GM12878 (cell line): ENCODE data around the gene SETBP1. TPM values are rescaled to one million over a fixed set of nuclear protein-coding genes. Genes with fewer than 3 reads are reported as not detected.

Experiments used
- ATAC-seq: fragments of 200-7000 bp; cut with Tn5 transposase; 3 replicates; pipeline ENCODE4 v1.9.1; 2020; ENCODE audit warnings: mild to moderate bottlenecking, moderate library complexity
- BruUV-seq: library from RNA; stranded (reverse); fragments of 400-500 nt; replicated peaks from 2 replicates; lab custom pipeline; 2021; lab: Mats Ljungman, UMichigan
- CTCF ChIA-PET: fragments of 300-600 bp; sonication (Branson Sonifier 250); formaldehyde crosslinking; extraction: SDS; loops from one replicate; lab custom pipeline; 2021; ENCODE audit warnings: inconsistent platforms; lab: Yijun Ruan, JAX
- POLR2A ChIA-PET: fragments of 350-600 bp; formaldehyde crosslinking; extraction: SDS; loops from one replicate; lab custom pipeline; 2021; ENCODE audit warnings: inconsistent platforms; lab: Charles Lee
- RAD21 ChIA-PET: fragments of 300-600 bp; sonication (Branson Sonifier 250); formaldehyde crosslinking; loops from one replicate; lab custom pipeline; 2023; ENCODE audit warnings: antibody characterized with exemption; ENCODE audit not compliant: unreplicated experiment; lab: Charles Lee
- SMC1A ChIA-PET: fragments of 300-600 bp; sonication (Branson Sonifier 250); formaldehyde crosslinking; loops from one replicate; lab custom pipeline; 2023; ENCODE audit not compliant: unreplicated experiment, uncharacterized antibody; lab: Charles Lee
- DNase-seq: peaks from one replicate; pipeline ENCODE4 v3.0.0-alpha.2; 2011; ENCODE audit warnings: low read depth, low spot score
- FAIRE-seq: peaks from 3 replicates; lab custom pipeline; 2011; peaks lifted over from hg19 to GRCh38; lab: Jason Lieb, UNC
- H2AFZ ChIP-seq: 2 replicates; pipeline ENCODE4 v1.6.0; 2011; ENCODE audit warnings: low read depth, low read length, control low read depth; ENCODE audit not compliant: control insufficient read depth
- H3K27ac ChIP-seq: 2 replicates; pipeline ENCODE4 v1.5.1; 2011; ENCODE audit warnings: control low read depth; ENCODE audit not compliant: control insufficient read depth, insufficient read depth
- H3K27me3 ChIP-seq, 2 experiments: replicated peaks in 1 of 2; 2 replicates each; pipeline versions ENCODE4 v1.6.0 to v1.6.1; 2011; ENCODE audit warnings: low read length in 1 of 2; ENCODE audit not compliant: control insufficient read depth in 2 of 2, insufficient read depth in 2 of 2
- H3K36me3 ChIP-seq, 2 experiments: 2 replicates each; pipeline ENCODE4 v1.5.1; 2011; ENCODE audit warnings: low read length in 1 of 2; ENCODE audit not compliant: control insufficient read depth in 2 of 2, insufficient read depth in 2 of 2
- H3K4me1 ChIP-seq: 2 replicates; pipeline ENCODE4 v1.6.1; 2011; ENCODE audit warnings: mild to moderate bottlenecking, low read length, moderate library complexity, mixed read lengths; ENCODE audit not compliant: control insufficient read depth, insufficient read depth
- H3K4me2 ChIP-seq: 2 replicates; pipeline ENCODE4 v1.6.0; 2011; ENCODE audit warnings: control low read depth; ENCODE audit not compliant: control insufficient read depth, insufficient read depth
- H3K4me3 ChIP-seq: fragments of 200-600 bp; sonication (generic); 2 replicates; pipeline ENCODE4 v1.5.1; 2016
- H3K79me2 ChIP-seq: 2 replicates; pipeline ENCODE4 v1.6.0; 2011; ENCODE audit warnings: low read length; ENCODE audit not compliant: control insufficient read depth, insufficient read depth
- H3K9ac ChIP-seq: 2 replicates; pipeline ENCODE4 v1.8.0; 2011; ENCODE audit warnings: low read length, control low read depth, mixed read lengths; ENCODE audit not compliant: control insufficient read depth, insufficient read depth
- H3K9me3 ChIP-seq: replicated peaks from 3 replicates; pipeline ENCODE4 v1.5.1; 2011; ENCODE audit warnings: mild to moderate bottlenecking, low read length; ENCODE audit not compliant: control insufficient read depth, insufficient read depth
- H4K20me1 ChIP-seq: 2 replicates; pipeline ENCODE4 v1.6.0; 2011; ENCODE audit not compliant: control insufficient read depth, insufficient read depth
- BRCA1 ChIP-seq: IDR thresholded peaks from 2 replicates; pipeline ENCODE4 v1.6.1; 2011; ENCODE audit warnings: low read depth, low read length, improper control_type of control experiment
- DPF2 ChIP-seq: fragments of 450-650 bp; IDR thresholded peaks from 2 replicates; pipeline ENCODE4 v1.6.1; 2017; ENCODE audit warnings: mild to moderate bottlenecking
- EP300 ChIP-seq, 2 experiments: fragments of 150-350 bp in 1 of 2; IDR thresholded peaks; 2 replicates each; pipeline ENCODE4 v1.6.1; 2011 to 2012; ENCODE audit warnings: low read depth in 2 of 2, low read length in 2 of 2, borderline replicate concordance in 1 of 2, improper control_type of control experiment in 1 of 2, inconsistent platforms in 1 of 2; ENCODE audit not compliant: control insufficient read depth in 1 of 2
- JUND ChIP-seq: IDR thresholded peaks from 2 replicates; pipeline ENCODE4 v1.6.1; 2012; ENCODE audit warnings: low read depth, mild to moderate bottlenecking, low read length, improper control_type of control experiment, moderate library complexity
- MTA2 ChIP-seq: fragments of 450-650 bp; IDR thresholded peaks from 2 replicates; pipeline ENCODE4 v1.6.1; 2016; ENCODE audit warnings: low read depth, mild to moderate bottlenecking, moderate library complexity
- RCOR1 ChIP-seq: conservative IDR thresholded peaks from 2 replicates; pipeline ENCODE4 v1.6.1; 2012; ENCODE audit warnings: low read depth, low read length, improper control_type of control experiment
- SMAD5 ChIP-seq: IDR thresholded peaks from 2 replicates; pipeline ENCODE4 v1.6.1; 2016; ENCODE audit warnings: antibody characterized with exemption, low read depth
- SREBF2 ChIP-seq: IDR thresholded peaks from 2 replicates; pipeline ENCODE4 v1.6.1; 2012; ENCODE audit warnings: mild to moderate bottlenecking, low read length
- SRF ChIP-seq, 2 experiments: IDR thresholded peaks; 2 replicates each; pipeline ENCODE4 v1.6.1; 2011; ENCODE audit warnings: low read depth in 2 of 2, low read length in 2 of 2, mild to moderate bottlenecking in 1 of 2, moderate library complexity in 1 of 2
- TCF7 ChIP-seq: IDR thresholded peaks from 2 replicates; pipeline ENCODE4 v1.6.1; 2014; ENCODE audit warnings: antibody characterized with exemption, borderline replicate concordance
- WGBS: methylation state at CpG from one replicate; pipeline ENCODE4 v1.1.6; 2016; ENCODE audit warnings: low lambda C conversion rate; ENCODE audit not compliant: insufficient replicate concordance, insufficient coverage; ENCODE audit errors: missing lambda C conversion rate; 5-methylcytosine and 5-hydroxymethylcytosine counted together
- in situ Hi-C: fragments of 300-500 bp; cut with MboI; formaldehyde crosslinking; loops from 9 replicates; pipeline ENCODE4 v1.14.3; 2018; ENCODE audit warnings: mixed read lengths
- intact Hi-C: fragments of 100-400 bp; cut with micrococcal nuclease; formaldehyde crosslinking; loops from one replicate; pipeline ENCODE4 v1.14.2; 2022; ENCODE audit not compliant: unreplicated experiment
- polyA plus RNA-seq, 11 experiments: library from polyadenylated mRNA; depleted of rRNA in 4 of 11; unstranded in 6 of 11; stranded (reverse) in 5 of 11; fragments of >200 nt; fragmentation: Nextera tagmentation in 4 of 11; fragmentation: Illumina TruSeq in 1 of 11; extraction: Ambion mirVana in 4 of 11; extraction: Trizol in 1 of 11; gene quantifications; 1 replicate in 1 of 11; 2 replicates in 10 of 11; pipeline versions ENCODE4 v1.2.1 to v1.2.3, GENCODE V29; 2011 to 2016; ENCODE audit warnings: inconsistent platforms in 2 of 11, missing spikeins in 2 of 11, low read depth in 1 of 11
- total RNA-seq, 4 experiments: library from RNA; depleted of rRNA in 3 of 4; stranded (reverse); fragments of >200 nt in 3 of 4; fragmentation: Illumina TruSeq in 1 of 4; extraction: Trizol in 1 of 4; gene quantifications; 2 replicates each; pipeline versions ENCODE4 v1.2.1 to v1.2.3, GENCODE V29; 2013 to 2021
- TF ChIP-seq, protein P1 (sequence below), 3 experiments: IDR thresholded peaks in 2 of 3; conservative IDR thresholded peaks in 1 of 3; 2 replicates each; pipeline ENCODE4 v1.5.1; 2011; ENCODE audit warnings: low read depth in 3 of 3, low read length in 3 of 3, mild to moderate bottlenecking in 3 of 3, control low read depth in 2 of 3, moderate library complexity in 2 of 3, inconsistent platforms in 1 of 3, mixed read lengths in 1 of 3; ENCODE audit not compliant: control insufficient read depth in 2 of 3, insufficient read depth in 1 of 3; ENCODE audit errors: extremely low read depth in 1 of 3
- TF ChIP-seq, protein P2 (sequence below): fragments of 150-350 bp; IDR thresholded peaks from 2 replicates; pipeline ENCODE4 v1.6.1; 2014; ENCODE audit warnings: mild to moderate bottlenecking, low read depth, low read length
- TF ChIP-seq, protein P3 (sequence below): fragments of 450-650 bp; IDR thresholded peaks from 2 replicates; pipeline ENCODE4 v1.6.1; 2017; ENCODE audit warnings: mild to moderate bottlenecking, low read depth, inconsistent platforms; ENCODE audit not compliant: poor library complexity, severe bottlenecking

Gene SETBP1
- total and polyA plus RNA-seq, 10 of the 15 experiments (the other 5 are each of a cell fraction or from before 2014, with no cell fraction given) = 0.99 to 29.7 (median 8.3) TPM

DNA sequence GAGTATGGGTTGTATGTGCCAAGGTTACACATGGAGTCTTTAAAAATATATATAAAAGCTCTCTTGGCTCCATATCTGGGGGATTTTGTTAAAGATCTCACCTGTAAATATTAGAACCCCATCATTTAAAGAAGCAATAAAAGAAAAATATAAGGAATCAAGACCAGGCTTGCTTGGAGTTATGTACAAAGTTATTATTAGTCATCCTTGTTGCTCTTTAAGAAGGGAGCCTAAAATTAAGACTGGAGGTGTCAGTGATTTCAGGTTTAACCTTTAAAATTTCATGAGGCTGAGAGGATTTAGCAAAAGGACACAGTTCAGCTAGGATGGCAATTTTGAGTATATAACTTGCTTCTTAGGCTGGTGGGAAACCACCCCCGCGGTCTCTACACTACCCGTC lies 181.4 kb downstream of the SETBP1 start:
- no TSS peak for BruUV-seq

More for the DNA sequence above, 181.4 kb downstream of the SETBP1 start:
- RAD21 ChIA-PET = no interaction called here
- Histone ChIP-seq H2AFZ (no peak overlapping the region), H3K79me2 (no peaks in the 10 kb centered on the region), H3K9ac (no peak overlapping the region), H3K4me3 (no peak overlapping the region), H3K27me3 (no peaks in the 10 kb centered on the region), H3K36me3 (no peaks in the 10 kb centered on the region), H3K27ac (no peak overlapping the region), H3K9me3 (no peaks in the 10 kb centered on the region), H4K20me1 (no peaks in the 10 kb centered on the region), H3K4me2 (no peak overlapping the region), H3K4me1 (no peaks in the 10 kb centered on the region)
- in situ Hi-C loops (no loop called here), intact Hi-C loops (no loop called here)
- ATAC-seq (no peak), DNase-seq (no peak), FAIRE-seq (no peak)
- TF ChIP-seq SRF (IDR thresholded peaks at IDR 0.05; ENCODE audit: low read depth in 2 of 2, low read length in 2 of 2) = no peak
- no peak for TF ChIP-seq MTA2
- TF ChIP-seq, protein P1, sequence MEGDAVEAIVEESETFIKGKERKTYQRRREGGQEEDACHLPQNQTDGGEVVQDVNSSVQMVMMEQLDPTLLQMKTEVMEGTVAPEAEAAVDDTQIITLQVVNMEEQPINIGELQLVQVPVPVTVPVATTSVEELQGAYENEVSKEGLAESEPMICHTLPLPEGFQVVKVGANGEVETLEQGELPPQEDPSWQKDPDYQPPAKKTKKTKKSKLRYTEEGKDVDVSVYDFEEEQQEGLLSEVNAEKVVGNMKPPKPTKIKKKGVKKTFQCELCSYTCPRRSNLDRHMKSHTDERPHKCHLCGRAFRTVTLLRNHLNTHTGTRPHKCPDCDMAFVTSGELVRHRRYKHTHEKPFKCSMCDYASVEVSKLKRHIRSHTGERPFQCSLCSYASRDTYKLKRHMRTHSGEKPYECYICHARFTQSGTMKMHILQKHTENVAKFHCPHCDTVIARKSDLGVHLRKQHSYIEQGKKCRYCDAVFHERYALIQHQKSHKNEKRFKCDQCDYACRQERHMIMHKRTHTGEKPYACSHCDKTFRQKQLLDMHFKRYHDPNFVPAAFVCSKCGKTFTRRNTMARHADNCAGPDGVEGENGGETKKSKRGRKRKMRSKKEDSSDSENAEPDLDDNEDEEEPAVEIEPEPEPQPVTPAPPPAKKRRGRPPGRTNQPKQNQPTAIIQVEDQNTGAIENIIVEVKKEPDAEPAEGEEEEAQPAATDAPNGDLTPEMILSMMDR (IDR thresholded peaks at IDR 0.05 in 2 of 3, conservative IDR thresholded peaks at IDR 0.05 in 1 of 3; ENCODE audit: control insufficient read depth in 2 of 3, extremely low read depth in 1 of 3, insufficient read depth in 1 of 3, low read depth in 3 of 3, low read length in 3 of 3) = no peak
- no peak for TF ChIP-seq TCF7
- no peak for TF ChIP-seq RCOR1
- no peak for TF ChIP-seq DPF2
- TF ChIP-seq, protein P2, sequence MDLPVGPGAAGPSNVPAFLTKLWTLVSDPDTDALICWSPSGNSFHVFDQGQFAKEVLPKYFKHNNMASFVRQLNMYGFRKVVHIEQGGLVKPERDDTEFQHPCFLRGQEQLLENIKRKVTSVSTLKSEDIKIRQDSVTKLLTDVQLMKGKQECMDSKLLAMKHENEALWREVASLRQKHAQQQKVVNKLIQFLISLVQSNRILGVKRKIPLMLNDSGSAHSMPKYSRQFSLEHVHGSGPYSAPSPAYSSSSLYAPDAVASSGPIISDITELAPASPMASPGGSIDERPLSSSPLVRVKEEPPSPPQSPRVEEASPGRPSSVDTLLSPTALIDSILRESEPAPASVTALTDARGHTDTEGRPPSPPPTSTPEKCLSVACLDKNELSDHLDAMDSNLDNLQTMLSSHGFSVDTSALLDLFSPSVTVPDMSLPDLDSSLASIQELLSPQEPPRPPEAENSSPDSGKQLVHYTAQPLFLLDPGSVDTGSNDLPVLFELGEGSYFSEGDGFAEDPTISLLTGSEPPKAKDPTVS = no peak
- TF ChIP-seq, protein P3, sequence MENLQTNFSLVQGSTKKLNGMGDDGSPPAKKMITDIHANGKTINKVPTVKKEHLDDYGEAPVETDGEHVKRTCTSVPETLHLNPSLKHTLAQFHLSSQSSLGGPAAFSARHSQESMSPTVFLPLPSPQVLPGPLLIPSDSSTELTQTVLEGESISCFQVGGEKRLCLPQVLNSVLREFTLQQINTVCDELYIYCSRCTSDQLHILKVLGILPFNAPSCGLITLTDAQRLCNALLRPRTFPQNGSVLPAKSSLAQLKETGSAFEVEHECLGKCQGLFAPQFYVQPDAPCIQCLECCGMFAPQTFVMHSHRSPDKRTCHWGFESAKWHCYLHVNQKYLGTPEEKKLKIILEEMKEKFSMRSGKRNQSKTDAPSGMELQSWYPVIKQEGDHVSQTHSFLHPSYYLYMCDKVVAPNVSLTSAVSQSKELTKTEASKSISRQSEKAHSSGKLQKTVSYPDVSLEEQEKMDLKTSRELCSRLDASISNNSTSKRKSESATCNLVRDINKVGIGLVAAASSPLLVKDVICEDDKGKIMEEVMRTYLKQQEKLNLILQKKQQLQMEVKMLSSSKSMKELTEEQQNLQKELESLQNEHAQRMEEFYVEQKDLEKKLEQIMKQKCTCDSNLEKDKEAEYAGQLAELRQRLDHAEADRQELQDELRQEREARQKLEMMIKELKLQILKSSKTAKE = no peak
- no peak for TF ChIP-seq SMAD5
- TF ChIP-seq JUND = no peak
- no peak for TF ChIP-seq EP300 (IDR thresholded peaks at IDR 0.05; ENCODE audit: borderline replicate concordance in 1 of 2, control insufficient read depth in 1 of 2, low read depth in 2 of 2, low read length in 2 of 2)
- no peak for TF ChIP-seq SREBF2
- no peak for TF ChIP-seq BRCA1
- SMC1A ChIA-PET = interaction anchor here (1.0 kb wide), 1 partner anchor 20 kb away, joined by 4 read pairs; no protein-coding TSS in a partner anchor
- WGBS = 71% methylated on average over 3 of the region's 3 CpGs
- CTCF ChIA-PET = interaction anchor here (1.2 kb wide), 1 partner anchor 9 kb away, joined by 4 read pairs; no protein-coding TSS in a partner anchor
- POLR2A ChIA-PET = interaction anchor here (1.6 kb wide), 1 partner anchor 10 kb away, joined by 4 read pairs; no protein-coding TSS in a partner anchor
